ENCODE measurements around the gene XPA.
"Not testable (repeated sequence)": the region's sequence is repeated elsewhere in the genome, so short reads cannot be mapped to it uniquely, and the experiment has no call there.

Gene XPA

DNA sequence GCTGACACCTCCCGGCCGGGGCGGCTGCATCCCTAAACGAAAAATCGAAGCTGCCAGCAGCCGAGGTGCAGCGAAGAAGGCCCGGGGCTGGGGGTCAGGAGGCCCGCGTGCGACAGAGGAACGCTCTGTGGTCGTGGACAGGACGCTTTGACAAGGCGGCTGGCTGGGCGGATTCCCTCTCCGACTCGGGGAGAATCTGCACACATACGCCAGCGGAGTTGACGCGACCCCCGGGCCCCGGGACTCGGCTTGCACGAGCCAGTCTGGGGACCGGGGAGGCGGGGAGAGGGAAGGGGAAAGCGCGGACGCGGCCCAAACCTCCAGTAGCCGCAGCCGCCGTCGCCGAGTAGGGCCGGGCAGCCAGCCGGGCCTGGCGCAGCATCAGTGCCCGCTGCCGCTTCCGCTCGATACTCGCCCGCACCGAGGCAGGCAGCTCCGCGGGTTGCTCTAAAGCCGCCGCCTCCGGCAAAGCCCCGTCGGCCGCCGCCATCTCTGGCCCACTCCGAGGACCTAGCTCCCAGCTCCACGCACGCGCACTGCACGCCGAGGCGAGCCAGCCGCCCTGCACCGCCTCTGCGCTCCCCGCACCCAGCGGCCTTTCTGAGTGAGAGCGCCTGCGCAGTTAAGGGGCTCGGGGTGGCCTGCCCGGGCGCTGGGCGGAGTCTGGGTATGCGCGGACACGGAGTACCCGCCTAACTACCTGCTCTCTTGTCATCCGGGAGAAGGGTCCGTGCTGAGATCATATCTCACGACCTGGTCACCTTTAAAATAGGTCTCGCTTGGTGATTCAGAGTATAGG is at the start of gene XPA:
XPA (minus strand) TSS at position 538 of the 799 bp plus-strand sequence; CDS start at position 490, 48 bp downstream.
- H3K9ac ChIP-seq (ENCODE audit: low read depth, low read length): peak within 1 kb of the TSS; percentile 61
- peaks cover 11% of the 10 kb centered on the region for H3K4me1 ChIP-seq (ENCODE audit: control insufficient read depth, insufficient read depth, low read length)
- peak within 1 kb of the TSS; percentile 84 for H3K4me3 ChIP-seq (ENCODE audit: low read depth, low read length)
- H3K27me3 ChIP-seq (ENCODE audit: control insufficient read depth, insufficient read depth, low read length): peaks cover 29% of the 10 kb centered on the region
- no peaks in the 10 kb centered on the region for H3K9me3 ChIP-seq (ENCODE audit: control insufficient read depth, insufficient read depth, low read length)
- H3K27ac ChIP-seq (ENCODE audit: low read depth, low read length): peak within 1 kb of the TSS; percentile 77
- H3K36me3 ChIP-seq (ENCODE audit: control insufficient read depth, insufficient read depth, low read length): no peaks in the 10 kb centered on the region

DNA sequence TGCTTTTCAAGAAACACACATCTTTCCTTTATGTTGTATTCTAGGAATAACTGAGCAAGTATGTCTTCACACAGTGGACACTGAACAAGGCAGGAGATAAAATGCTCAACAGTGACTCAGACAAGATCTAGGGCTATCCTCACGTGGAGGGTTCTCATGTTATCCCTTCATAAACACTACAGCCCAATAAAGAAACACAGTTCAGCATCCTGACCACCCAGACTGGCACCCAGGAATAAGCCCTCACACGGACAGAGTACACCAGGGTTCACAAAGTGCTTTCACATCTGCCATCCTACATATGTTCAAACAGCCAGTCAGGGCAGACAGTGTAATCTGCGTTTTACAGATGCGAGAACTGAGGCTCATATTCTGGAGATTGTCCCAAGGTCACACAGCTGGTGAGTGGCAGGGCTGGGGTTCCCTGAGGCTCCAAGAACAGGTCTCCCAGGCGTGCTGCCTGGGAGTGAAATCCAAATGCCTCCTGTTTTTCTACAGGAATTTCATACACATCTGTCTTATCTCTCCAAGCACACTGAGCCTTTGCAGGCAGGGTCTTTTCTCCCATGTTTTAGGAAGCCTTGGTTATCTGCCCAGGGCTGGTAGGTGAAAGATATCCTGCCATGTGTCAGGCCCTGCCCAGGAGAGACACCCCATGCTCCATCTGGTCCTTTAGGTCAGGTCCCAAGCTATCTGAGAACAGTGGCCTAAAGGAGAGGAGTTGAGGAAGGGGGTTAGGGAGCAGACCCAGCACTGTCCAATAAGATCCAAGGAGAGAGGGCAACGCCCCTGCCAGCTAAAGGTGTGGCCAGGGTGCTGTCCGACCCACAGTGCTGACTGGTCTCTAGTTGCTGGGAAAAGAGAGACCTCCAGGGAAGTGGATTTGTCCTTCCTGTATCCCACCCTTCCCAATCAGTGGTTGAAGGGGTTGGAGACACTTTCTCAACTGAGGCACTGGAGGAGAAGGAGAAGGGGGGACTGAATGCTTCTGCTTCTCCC is 47.9 kb upstream of the XPA start:
- Histone ChIP-seq H3K4me3 (ENCODE audit: low read depth, low read length) (no peak overlapping the region), H3K36me3 (ENCODE audit: control insufficient read depth, insufficient read depth, low read length) (no peaks in the 10 kb centered on the region), H3K27me3 (ENCODE audit: control insufficient read depth, insufficient read depth, low read length) (peaks cover 46% of the 10 kb centered on the region), H3K9ac (ENCODE audit: low read depth, low read length) (no peak overlapping the region), H3K4me1 (ENCODE audit: control insufficient read depth, insufficient read depth, low read length) (peaks cover 13% of the 10 kb centered on the region), H3K27ac (ENCODE audit: low read depth, low read length) (no peak overlapping the region), H3K9me3 (ENCODE audit: control insufficient read depth, insufficient read depth, low read length) (no peaks in the 10 kb centered on the region)

DNA sequence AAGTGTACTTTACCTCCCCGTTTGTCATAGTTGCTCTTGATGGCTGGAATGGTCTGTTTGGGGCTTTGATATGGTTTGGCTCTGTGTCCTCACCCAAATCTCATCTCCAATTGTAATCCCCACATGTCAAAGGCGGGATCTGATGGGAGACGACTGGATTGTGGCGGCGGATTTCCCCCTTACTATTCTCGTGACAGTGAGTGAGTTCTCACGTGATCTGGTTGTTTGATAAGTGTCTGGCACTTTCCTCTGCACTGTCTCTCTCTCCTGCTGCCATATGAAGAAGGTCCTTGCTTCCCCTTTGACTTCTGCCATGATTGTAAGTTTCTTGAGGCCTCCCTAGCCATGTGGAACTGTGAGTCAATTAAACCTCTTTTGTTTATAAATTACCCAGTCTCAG is 46.9 kb upstream of the XPA start:
- not testable (repeated sequence) for H3K9ac ChIP-seq (ENCODE audit: low read depth, low read length); H3K36me3 ChIP-seq (ENCODE audit: control insufficient read depth, insufficient read depth, low read length); H3K4me3 ChIP-seq (ENCODE audit: low read depth, low read length); H3K27ac ChIP-seq (ENCODE audit: low read depth, low read length); H3K9me3 ChIP-seq (ENCODE audit: control insufficient read depth, insufficient read depth, low read length)
- H3K27me3 ChIP-seq (ENCODE audit: control insufficient read depth, insufficient read depth, low read length): peaks cover 55% of the 10 kb centered on the region
- H3K4me1 ChIP-seq (ENCODE audit: control insufficient read depth, insufficient read depth, low read length): peaks cover 13% of the 10 kb centered on the region

DNA sequence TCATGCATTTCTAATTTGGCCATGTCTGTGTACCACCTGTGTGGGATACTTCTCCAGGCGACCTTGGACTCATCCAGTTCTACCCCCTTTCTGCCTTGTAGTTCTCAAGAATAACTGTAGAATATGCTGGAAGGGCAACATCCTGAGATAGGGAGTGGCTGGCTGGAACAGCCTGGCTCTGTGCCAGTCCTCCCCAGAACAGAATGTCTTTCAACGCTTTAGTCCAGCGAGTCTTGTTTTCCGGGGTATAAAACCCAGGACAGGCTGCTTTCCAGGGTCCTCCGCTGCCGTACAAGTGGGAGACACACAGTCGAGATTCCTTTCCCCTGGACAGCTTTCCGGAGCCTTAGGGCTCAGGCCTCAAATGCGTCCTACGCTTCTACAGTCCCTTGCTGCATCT is 45.4 kb upstream of the XPA start:
- H3K27ac ChIP-seq (ENCODE audit: low read depth, low read length): no peak overlapping the region
- H3K9me3 ChIP-seq (ENCODE audit: control insufficient read depth, insufficient read depth, low read length): no peaks in the 10 kb centered on the region
- H3K4me3 ChIP-seq (ENCODE audit: low read depth, low read length): no peak overlapping the region
- H3K4me1 ChIP-seq (ENCODE audit: control insufficient read depth, insufficient read depth, low read length): peaks cover 11% of the 10 kb centered on the region
- H3K9ac ChIP-seq (ENCODE audit: low read depth, low read length): no peak overlapping the region
- no peaks in the 10 kb centered on the region for H3K36me3 ChIP-seq (ENCODE audit: control insufficient read depth, insufficient read depth, low read length)
- H3K27me3 ChIP-seq (ENCODE audit: control insufficient read depth, insufficient read depth, low read length): peaks cover 55% of the 10 kb centered on the region

DNA sequence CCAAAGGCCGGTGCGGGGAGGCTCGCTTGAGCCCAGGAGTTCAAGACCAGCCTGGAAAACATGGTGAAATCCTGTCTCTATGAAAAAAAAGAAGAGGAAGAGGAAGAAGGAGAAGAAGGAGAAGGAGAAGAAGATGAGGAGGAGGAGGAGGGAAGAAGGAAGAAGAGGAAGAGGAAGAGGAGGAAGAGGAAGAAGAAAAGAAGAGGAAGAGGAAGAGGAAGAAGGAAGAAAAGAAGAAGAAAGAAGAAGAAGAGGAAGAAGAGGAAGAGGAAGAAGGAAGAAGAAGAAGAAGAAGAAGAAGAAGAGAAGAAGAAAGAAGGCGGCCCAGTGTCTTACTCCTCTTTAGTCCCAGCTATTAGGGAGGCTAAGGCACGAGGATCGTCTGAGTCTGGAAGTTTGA is 44.8 kb upstream of the XPA start:
- Histone ChIP-seq H3K9ac (ENCODE audit: low read depth, low read length) (no peak overlapping the region), H3K4me1 (ENCODE audit: control insufficient read depth, insufficient read depth, low read length) (peaks cover 6% of the 10 kb centered on the region), H3K27me3 (ENCODE audit: control insufficient read depth, insufficient read depth, low read length) (peaks cover 55% of the 10 kb centered on the region), H3K27ac (ENCODE audit: low read depth, low read length) (no peak overlapping the region), H3K36me3 (ENCODE audit: control insufficient read depth, insufficient read depth, low read length) (no peaks in the 10 kb centered on the region), H3K9me3 (ENCODE audit: control insufficient read depth, insufficient read depth, low read length) (no peaks in the 10 kb centered on the region), H3K4me3 (ENCODE audit: low read depth, low read length) (peak overlapping the region; percentile 60; the same call in 1 of the 2 replicates)

DNA sequence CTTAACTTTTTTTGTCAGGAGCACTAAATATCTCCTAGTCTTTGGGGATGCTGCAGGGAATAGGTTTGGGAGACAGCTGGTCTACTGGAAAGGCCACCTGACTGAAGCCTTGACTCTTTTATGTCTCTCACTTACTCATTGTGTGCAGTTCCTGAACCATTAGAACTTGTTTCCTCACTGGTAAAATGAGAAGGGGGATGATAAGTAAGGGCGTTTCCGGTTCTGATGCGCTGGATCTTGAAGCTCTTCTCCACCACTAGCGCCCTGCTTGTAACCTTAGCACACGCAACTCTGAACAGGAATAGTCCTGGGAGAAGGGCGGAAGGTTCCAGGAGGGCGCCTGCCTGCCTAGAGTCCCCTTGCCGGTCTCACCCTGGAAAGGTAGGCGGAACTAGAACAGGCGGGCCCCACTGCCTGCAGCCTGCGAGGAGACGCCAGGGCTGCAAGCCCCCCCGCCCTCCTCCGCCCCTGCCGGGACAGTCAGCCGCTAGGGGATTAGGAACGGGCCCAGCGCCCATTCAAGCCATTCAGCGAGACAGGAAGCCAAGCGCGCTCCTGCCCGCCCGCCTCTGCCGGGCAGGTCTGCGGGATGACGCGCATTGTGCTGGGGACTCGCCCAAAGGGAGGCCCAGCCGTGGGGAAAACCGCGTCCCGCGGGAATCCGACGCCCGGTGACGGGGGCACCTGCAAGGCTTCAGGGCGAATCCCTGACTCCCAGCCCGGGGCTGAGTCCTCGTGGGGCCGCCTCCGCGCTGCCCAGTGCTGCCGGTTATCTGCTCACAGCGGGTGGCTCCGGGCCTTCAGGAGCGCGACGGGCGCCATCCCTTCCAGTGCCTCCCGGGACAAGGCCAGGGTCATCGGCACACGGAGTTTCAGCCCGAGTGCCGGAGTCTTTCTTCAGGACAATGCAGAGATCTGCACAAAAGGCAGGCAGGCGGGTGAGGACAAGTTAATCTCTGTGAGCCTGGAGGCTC is 44.0 kb upstream of the XPA start:
- peak overlapping the region; percentile 60 for H3K4me3 ChIP-seq (ENCODE audit: low read depth, low read length)
- H3K36me3 ChIP-seq (ENCODE audit: control insufficient read depth, insufficient read depth, low read length): no peaks in the 10 kb centered on the region
- no peak overlapping the region for H3K9ac ChIP-seq (ENCODE audit: low read depth, low read length)
- no peaks in the 10 kb centered on the region for H3K9me3 ChIP-seq (ENCODE audit: control insufficient read depth, insufficient read depth, low read length)
- no peak overlapping the region for H3K27ac ChIP-seq (ENCODE audit: low read depth, low read length)
- peaks cover 6% of the 10 kb centered on the region for H3K4me1 ChIP-seq (ENCODE audit: control insufficient read depth, insufficient read depth, low read length)
- H3K27me3 ChIP-seq (ENCODE audit: control insufficient read depth, insufficient read depth, low read length): peaks cover 55% of the 10 kb centered on the region

DNA sequence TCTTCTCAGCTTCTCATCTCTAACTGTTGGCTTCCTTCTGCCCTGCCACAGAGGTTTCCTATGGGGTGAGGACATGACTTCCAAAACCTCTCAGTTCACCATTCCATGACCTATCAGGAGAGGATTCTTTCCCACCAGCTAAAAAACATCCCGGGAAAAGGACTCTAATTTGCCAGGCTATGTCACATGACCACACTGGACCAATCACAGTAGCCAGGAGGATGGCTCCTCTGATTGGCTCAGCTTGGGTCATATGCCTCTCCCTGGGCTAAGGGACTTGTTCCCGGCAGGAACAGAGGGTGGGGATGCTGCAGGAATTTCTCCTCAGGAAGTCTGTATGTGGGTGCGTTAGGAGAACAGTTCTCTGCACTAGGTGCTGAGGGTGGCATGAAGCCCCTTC is 40.3 kb upstream of the XPA start:
- H3K9me3 ChIP-seq (ENCODE audit: control insufficient read depth, insufficient read depth, low read length): no peaks in the 10 kb centered on the region
- H3K4me3 ChIP-seq (ENCODE audit: low read depth, low read length): no peak overlapping the region
- peaks cover 40% of the 10 kb centered on the region for H3K27me3 ChIP-seq (ENCODE audit: control insufficient read depth, insufficient read depth, low read length)
- H3K9ac ChIP-seq (ENCODE audit: low read depth, low read length): no peak overlapping the region
- H3K36me3 ChIP-seq (ENCODE audit: control insufficient read depth, insufficient read depth, low read length): no peaks in the 10 kb centered on the region
- no peak overlapping the region for H3K27ac ChIP-seq (ENCODE audit: low read depth, low read length)
- peaks cover 6% of the 10 kb centered on the region for H3K4me1 ChIP-seq (ENCODE audit: control insufficient read depth, insufficient read depth, low read length)

DNA sequence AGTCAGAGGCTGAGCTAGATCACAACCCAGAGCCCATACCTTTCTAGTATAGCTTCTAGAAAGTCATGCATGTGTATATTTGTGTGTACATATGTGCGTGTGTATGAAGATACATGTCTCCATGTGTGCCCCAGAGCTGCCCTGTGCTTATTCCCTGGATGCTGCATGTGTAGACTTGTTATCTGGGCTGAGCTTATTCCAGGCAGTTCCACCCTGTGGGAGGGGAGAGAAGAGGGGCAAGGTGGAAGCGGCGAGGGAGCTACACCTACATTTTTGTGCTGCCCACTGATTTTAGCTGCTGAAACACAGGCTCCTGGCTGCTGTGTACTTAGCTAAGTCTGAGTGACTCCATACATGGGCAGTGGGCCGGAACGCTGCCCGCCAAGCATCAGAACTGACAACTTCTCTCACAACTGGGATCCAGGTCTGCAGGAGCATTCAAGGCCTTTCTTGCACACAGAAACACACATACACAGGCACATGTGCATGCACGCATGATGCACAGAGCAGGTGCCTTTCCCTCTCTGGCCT is 38.0 kb upstream of the XPA start:
- no peaks in the 10 kb centered on the region for H3K4me1 ChIP-seq (ENCODE audit: control insufficient read depth, insufficient read depth, low read length)
- no peak overlapping the region for H3K4me3 ChIP-seq (ENCODE audit: low read depth, low read length)
- H3K27me3 ChIP-seq (ENCODE audit: control insufficient read depth, insufficient read depth, low read length): peaks cover 17% of the 10 kb centered on the region
- H3K36me3 ChIP-seq (ENCODE audit: control insufficient read depth, insufficient read depth, low read length): no peaks in the 10 kb centered on the region
- no peak overlapping the region for H3K9ac ChIP-seq (ENCODE audit: low read depth, low read length)
- H3K27ac ChIP-seq (ENCODE audit: low read depth, low read length): no peak overlapping the region
- H3K9me3 ChIP-seq (ENCODE audit: control insufficient read depth, insufficient read depth, low read length): no peaks in the 10 kb centered on the region

DNA sequence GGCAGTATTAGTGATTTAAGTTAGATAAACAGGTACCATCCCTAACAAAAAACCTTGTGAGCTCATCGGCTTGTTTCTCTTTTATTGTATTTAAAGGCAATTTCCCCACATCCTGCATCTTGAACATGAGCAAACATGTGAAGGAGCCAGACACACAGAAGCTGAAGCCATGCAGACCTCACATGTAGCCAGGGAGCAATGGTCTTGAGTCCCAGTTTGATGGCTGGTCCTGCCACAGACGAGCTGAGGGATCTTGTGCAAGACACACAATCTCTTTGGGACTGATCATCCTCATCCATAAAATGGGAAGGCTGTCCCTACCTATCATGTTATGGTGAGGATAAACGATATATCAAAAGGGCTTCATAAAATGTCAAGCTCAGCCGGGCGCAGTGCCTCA is 29.6 kb upstream of the XPA start:
- Histone ChIP-seq H3K9ac (ENCODE audit: low read depth, low read length) (no peak overlapping the region), H3K27me3 (ENCODE audit: control insufficient read depth, insufficient read depth, low read length) (no peaks in the 10 kb centered on the region), H3K4me1 (ENCODE audit: control insufficient read depth, insufficient read depth, low read length) (no peaks in the 10 kb centered on the region), H3K27ac (ENCODE audit: low read depth, low read length) (no peak overlapping the region), H3K9me3 (ENCODE audit: control insufficient read depth, insufficient read depth, low read length) (no peaks in the 10 kb centered on the region), H3K4me3 (ENCODE audit: low read depth, low read length) (no peak overlapping the region), H3K36me3 (ENCODE audit: control insufficient read depth, insufficient read depth, low read length) (no peaks in the 10 kb centered on the region)

DNA sequence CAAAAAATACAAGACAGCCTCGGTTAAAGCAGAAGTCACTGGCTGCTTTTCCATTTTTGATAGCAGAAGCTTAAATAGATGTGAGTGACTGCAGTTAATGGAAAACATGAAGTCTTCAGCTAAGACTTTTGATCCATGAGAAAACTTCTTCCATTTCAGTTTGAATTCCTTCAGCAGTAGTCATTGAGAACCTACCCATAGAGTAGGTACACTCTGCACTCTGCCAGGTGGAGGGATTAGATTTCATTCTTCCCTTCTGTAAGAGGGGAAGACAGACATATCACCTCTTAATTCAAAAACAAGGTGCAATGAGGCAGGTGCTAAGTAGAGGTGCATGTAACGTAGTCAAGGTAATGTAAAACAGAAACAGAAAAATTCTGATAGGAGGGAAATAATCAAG is 26.7 kb upstream of the XPA start:
- Histone ChIP-seq H3K27ac (ENCODE audit: low read depth, low read length) (no peak overlapping the region), H3K27me3 (ENCODE audit: control insufficient read depth, insufficient read depth, low read length) (no peaks in the 10 kb centered on the region), H3K9ac (ENCODE audit: low read depth, low read length) (no peak overlapping the region), H3K9me3 (ENCODE audit: control insufficient read depth, insufficient read depth, low read length) (no peaks in the 10 kb centered on the region), H3K4me1 (ENCODE audit: control insufficient read depth, insufficient read depth, low read length) (no peaks in the 10 kb centered on the region), H3K36me3 (ENCODE audit: control insufficient read depth, insufficient read depth, low read length) (no peaks in the 10 kb centered on the region), H3K4me3 (ENCODE audit: low read depth, low read length) (no peak overlapping the region)
